ENCODE measurements around the gene KSR1.

DNA sequence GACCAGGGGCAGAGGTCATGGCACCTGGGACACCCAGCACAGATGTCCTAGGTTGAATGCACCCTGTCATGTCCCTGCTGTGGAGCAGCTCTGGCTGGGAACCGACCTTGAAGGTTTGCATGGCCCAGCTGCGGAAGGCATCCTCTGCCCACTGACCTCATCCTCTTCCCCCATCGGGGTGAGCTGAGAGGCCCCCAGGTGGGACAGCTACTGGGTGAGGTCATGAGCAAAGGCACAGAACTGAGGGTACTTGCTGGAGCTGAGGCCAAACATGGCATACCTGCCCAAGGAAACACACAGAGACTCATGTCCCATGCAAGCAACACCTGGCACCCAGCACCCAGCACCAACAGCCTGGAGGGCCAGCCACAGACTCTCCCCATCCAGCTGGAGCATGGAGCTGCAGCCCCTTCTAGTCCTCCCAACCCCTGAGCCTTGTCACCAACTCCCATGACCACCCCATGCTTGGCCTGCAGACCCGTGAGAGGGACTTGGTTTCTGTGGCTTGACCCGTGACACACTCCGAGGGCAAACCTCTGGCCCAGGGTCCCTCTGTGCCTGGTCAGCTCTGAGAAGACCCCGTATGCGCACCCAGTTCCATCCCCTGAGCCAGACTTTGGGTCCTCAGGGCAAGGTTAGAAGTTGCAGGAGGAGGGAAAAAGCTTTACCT lies 207.8 kb downstream of the KSR1 start:
- no peak for TF ChIP-seq EZH2 (IDR thresholded peaks at IDR 0.05)
- TF ChIP-seq POLR2AphosphoS5 (IDR thresholded peaks at IDR 0.05; ENCODE audit: borderline replicate concordance, low read depth, low read length) = no peak
- TF ChIP-seq FOXP2 (optimal IDR thresholded peaks at IDR 0.05; ENCODE audit: control extremely low read depth, extremely low read length, insufficient read depth) = no peak
